Caco-2 (cell line): Measurements from ENCODE around the gene LRWD1. TPM values are rescaled to one million over a fixed set of nuclear protein-coding genes. Genes with fewer than 3 reads are reported as not detected.

Source experiments
- BruUV-seq: library from RNA; stranded (reverse); fragments of 400-500 nt; replicated peaks from 2 replicates; lab custom pipeline; 2021; lab: Mats Ljungman, UMichigan
- CTCF ChIA-PET: fragments of 300-600 bp; sonication (Branson Sonifier 250); formaldehyde crosslinking; loops from one replicate; lab custom pipeline; 2022; ENCODE audit warnings: antibody characterized with exemption; lab: Charles Lee
- POLR2A ChIA-PET: fragments of 300-600 bp; sonication (Branson Sonifier 250); formaldehyde crosslinking; loops from one replicate; lab custom pipeline; 2022; ENCODE audit warnings: antibody characterized with exemption; lab: Charles Lee
- DNase-seq, 2 experiments: peaks; one replicate each; pipeline versions ENCODE4 v3.0.0 to v3.0.0-alpha.2; 2020 to 2022
- H3K27me3 ChIP-seq: replicated peaks from 2 replicates; pipeline ENCODE4 v1.6.0; 2011; ENCODE audit warnings: low read length; ENCODE audit not compliant: control insufficient read depth, insufficient read depth
- H3K36me3 ChIP-seq: 2 replicates; pipeline ENCODE4 v1.5.1; 2011; ENCODE audit warnings: low read length; ENCODE audit not compliant: control insufficient read depth, insufficient read depth
- H3K4me1 ChIP-seq: fragments of 250-450 bp; sonication (Bioruptor Pico); 2 replicates; pipeline ENCODE4 v1.5.1; 2020; ENCODE audit warnings: mild to moderate bottlenecking
- H3K4me3 ChIP-seq: 2 replicates; pipeline ENCODE4 v1.5.1; 2011; ENCODE audit warnings: low read depth, mild to moderate bottlenecking, control low read depth, low read length
- H3K9me3 ChIP-seq: fragments of 250-450 bp; sonication (Bioruptor Pico); 2 replicates; pipeline ENCODE4 v1.5.1; 2020; ENCODE audit warnings: mild to moderate bottlenecking, moderate library complexity
- H3K27ac Mint-ChIP-seq: one replicate; pipeline ENCODE4 v1.8.0; 2022; ENCODE audit warnings: mixed read lengths; ENCODE audit not compliant: unreplicated experiment
- H3K27me3 Mint-ChIP-seq: one replicate; pipeline ENCODE4 v1.8.0; 2022; ENCODE audit warnings: mixed read lengths; ENCODE audit not compliant: insufficient read depth, unreplicated experiment
- H3K36me3 Mint-ChIP-seq: one replicate; pipeline ENCODE4 v1.8.0; 2022; ENCODE audit warnings: mild to moderate bottlenecking, mixed read lengths; ENCODE audit not compliant: insufficient read depth, unreplicated experiment
- H3K4me1 Mint-ChIP-seq: one replicate; pipeline ENCODE4 v1.8.0; 2022; ENCODE audit warnings: low read depth, mixed read lengths; ENCODE audit not compliant: unreplicated experiment
- H3K4me3 Mint-ChIP-seq: one replicate; pipeline ENCODE4 v1.8.0; 2022; ENCODE audit warnings: mild to moderate bottlenecking, moderate library complexity, mixed read lengths; ENCODE audit not compliant: unreplicated experiment
- H3K9me3 Mint-ChIP-seq: one replicate; pipeline ENCODE4 v1.8.0; 2022; ENCODE audit warnings: mixed read lengths; ENCODE audit not compliant: unreplicated experiment
- CTCF ChIP-seq, 2 experiments: fragments of 200-600 bp in 1 of 2; IDR thresholded peaks; 1 replicate in 1 of 2; 2 replicates in 1 of 2; pipeline versions ENCODE4 v1.5.1 to v1.8.0; 2011 to 2022; ENCODE audit warnings: antibody characterized with exemption in 1 of 2, control low read depth in 1 of 2, inconsistent platforms in 1 of 2, low read depth in 1 of 2, low read length in 1 of 2, mild to moderate bottlenecking in 1 of 2, moderate library complexity in 1 of 2; ENCODE audit not compliant: insufficient read depth in 1 of 2, severe bottlenecking in 1 of 2, unreplicated experiment in 1 of 2
- intact Hi-C: fragments of 100-400 bp; cut with micrococcal nuclease; formaldehyde crosslinking; loops from one replicate; pipeline ENCODE4 v1.10.0; 2022; ENCODE audit not compliant: unreplicated experiment
- total RNA-seq: library from RNA; stranded (reverse); gene quantifications from 2 replicates; pipeline ENCODE4 v1.2.3, GENCODE V29; 2022

The LRWD1 gene
- total RNA-seq, 1 experiment from 2014 or later = 23.6 TPM

- no peaks in the 10 kb centered on the region for H3K4me1 ChIP-seq
- H3K36me3 ChIP-seq = no peaks in the 10 kb centered on the region; the same call in none of the 2 replicates
- BruUV-seq = TSS peak; percentile 74
- H3K27me3 ChIP-seq = no peaks in the 10 kb centered on the region
- POLR2A ChIA-PET = no interaction called here
- no peak overlapping the region for H3K4me3 ChIP-seq
- no peak for DNase-seq
- CTCF ChIA-PET = no interaction called here
- no peaks in the 10 kb centered on the region for H3K9me3 Mint-ChIP-seq
- no peak overlapping the region for H3K27ac Mint-ChIP-seq
- no peaks in the 10 kb centered on the region for H3K27me3 Mint-ChIP-seq
- peaks cover 8% of the 10 kb centered on the region for H3K4me1 Mint-ChIP-seq
- no peak overlapping the region for H3K4me3 Mint-ChIP-seq
- intact Hi-C loops = no loop called here
- no peak for TF ChIP-seq CTCF (IDR thresholded peaks at IDR 0.05; ENCODE audit: insufficient read depth in 1 of 2, low read depth in 1 of 2, low read length in 1 of 2, severe bottlenecking in 1 of 2, unreplicated experiment in 1 of 2)
- H3K9me3 ChIP-seq = no peaks in the 10 kb centered on the region
- H3K36me3 Mint-ChIP-seq = peaks cover 51% of the 10 kb centered on the region
Measured at GRCh38 chr7:102425639-102426267, 39.0 kb upstream of the LRWD1 start.

- CTCF ChIA-PET = no interaction called here
- POLR2A ChIA-PET = no interaction called here
- Mint-ChIP-seq H3K27me3 (no peaks in the 10 kb centered on the region), H3K4me1 (peaks cover 8% of the 10 kb centered on the region), H3K4me3 (no peak overlapping the region), H3K36me3 (peaks cover 47% of the 10 kb centered on the region), H3K27ac (no peak overlapping the region), H3K9me3 (no peaks in the 10 kb centered on the region)
- Histone ChIP-seq H3K27me3 (no peaks in the 10 kb centered on the region), H3K9me3 (no peaks in the 10 kb centered on the region), H3K4me1 (peaks cover 6% of the 10 kb centered on the region), H3K4me3 (no peak overlapping the region), H3K36me3 (no peaks in the 10 kb centered on the region; the same call in none of the 2 replicates)
- DNase-seq = no peak
- no peak for TF ChIP-seq CTCF (IDR thresholded peaks at IDR 0.05; ENCODE audit: insufficient read depth in 1 of 2, low read depth in 1 of 2, low read length in 1 of 2, severe bottlenecking in 1 of 2, unreplicated experiment in 1 of 2)
- intact Hi-C loops = no loop called here
- no TSS peak for BruUV-seq
Measured at GRCh38 chr7:102426268-102427018, 38.3 kb upstream of the LRWD1 start.

GRCh38 chr7:102427019-102427405 lies 37.8 kb upstream of the LRWD1 start:
- DNase-seq = no peak
- intact Hi-C loops = no loop called here
- Histone ChIP-seq H3K27me3 (no peaks in the 10 kb centered on the region), H3K36me3 (no peaks in the 10 kb centered on the region; the same call in none of the 2 replicates), H3K9me3 (no peaks in the 10 kb centered on the region), H3K4me3 (no peak overlapping the region), H3K4me1 (peaks cover 12% of the 10 kb centered on the region)
- peaks cover 42% of the 10 kb centered on the region for H3K36me3 Mint-ChIP-seq
- H3K4me3 Mint-ChIP-seq = no peak overlapping the region
- no peak overlapping the region for H3K27ac Mint-ChIP-seq
- ChIA-PET POLR2A (no interaction called here), CTCF (no interaction called here)
- H3K4me1 Mint-ChIP-seq = peaks cover 8% of the 10 kb centered on the region
- H3K27me3 Mint-ChIP-seq = no peaks in the 10 kb centered on the region
- no TSS peak for BruUV-seq
- no peaks in the 10 kb centered on the region for H3K9me3 Mint-ChIP-seq
- TF ChIP-seq CTCF (IDR thresholded peaks at IDR 0.05; ENCODE audit: insufficient read depth in 1 of 2, low read depth in 1 of 2, low read length in 1 of 2, severe bottlenecking in 1 of 2, unreplicated experiment in 1 of 2) = no peak
